Activated B cell treated with CpG ODN at 0.5 μM for 24 hours (primary cell): Measurements from ENCODE around the gene LDLRAD4. TPM values are rescaled to one million over a fixed set of nuclear protein-coding genes. Genes with fewer than 3 reads are reported as not detected.
A peak's percentile ranks its signal among the peaks of the same experiment; 100 is the strongest.

Source experiments
- ATAC-seq: fragments of 200-7000 bp; cut with Tn5 transposase; one replicate; pipeline ENCODE4 v1.10.0; 2021; ENCODE audit warnings: low read depth, mild to moderate bottlenecking, moderate library complexity
- CTCF ChIA-PET: fragments of 350-600 bp; sonication (Branson Sonifier 250); formaldehyde crosslinking; loops from one replicate; lab custom pipeline; 2021; ENCODE audit warnings: antibody characterized with exemption; lab: Charles Lee
- POLR2A ChIA-PET: fragments of 350-600 bp; sonication (Branson Sonifier 250); formaldehyde crosslinking; loops from one replicate; lab custom pipeline; 2021; ENCODE audit warnings: antibody characterized with exemption; lab: Charles Lee
- DNase-seq: peaks from one replicate; pipeline ENCODE4 v3.0.0; 2022
- H3K27ac Mint-ChIP-seq: one replicate; pipeline ENCODE4 v1.8.0; 2020; ENCODE audit warnings: mixed read lengths
- H3K27me3 Mint-ChIP-seq: one replicate; pipeline ENCODE4 v1.8.0; 2021; ENCODE audit warnings: mixed read lengths
- H3K36me3 Mint-ChIP-seq: one replicate; pipeline ENCODE4 v1.8.0; 2021; ENCODE audit warnings: low read depth, mixed read lengths
- H3K4me1 Mint-ChIP-seq: one replicate; pipeline ENCODE4 v1.8.0; 2021; ENCODE audit warnings: mixed read lengths
- H3K4me3 Mint-ChIP-seq: one replicate; pipeline ENCODE4 v1.8.0; 2020; ENCODE audit warnings: mild to moderate bottlenecking, mixed read lengths
- H3K9me3 Mint-ChIP-seq: one replicate; pipeline ENCODE4 v1.8.0; 2020; ENCODE audit warnings: mixed read lengths
- intact Hi-C: fragments of 100-400 bp; cut with micrococcal nuclease; formaldehyde crosslinking; loops from one replicate; pipeline ENCODE4 v1.15.1; 2024
- total RNA-seq: library from RNA; stranded (reverse); gene quantifications from 2 replicates; pipeline ENCODE4 v1.2.3, GENCODE V29; 2022
- TF ChIP-seq, protein P1 (sequence below): fragments of 200-600 bp; IDR thresholded peaks from one replicate; pipeline ENCODE4 v1.8.0; 2022; ENCODE audit warnings: antibody characterized with exemption, mild to moderate bottlenecking

LDLRAD4 gene
- total RNA-seq, 1 donor from 2014 or later, result 66.9 TPM

GRCh38 chr18:13480571-13481255, 262.2 kb downstream of the LDLRAD4 start:
- no peaks in the 10 kb centered on the region for H3K27me3 Mint-ChIP-seq
- intact Hi-C loops, result no loop called here
- no peak overlapping the region for H3K4me3 Mint-ChIP-seq
- DNase-seq (no peak), ATAC-seq (no peak)
- H3K4me1 Mint-ChIP-seq, result peaks cover 36% of the 10 kb centered on the region
- POLR2A ChIA-PET, result no interaction called here
- H3K36me3 Mint-ChIP-seq, result peaks cover 15% of the 10 kb centered on the region
- TF ChIP-seq, protein P1, sequence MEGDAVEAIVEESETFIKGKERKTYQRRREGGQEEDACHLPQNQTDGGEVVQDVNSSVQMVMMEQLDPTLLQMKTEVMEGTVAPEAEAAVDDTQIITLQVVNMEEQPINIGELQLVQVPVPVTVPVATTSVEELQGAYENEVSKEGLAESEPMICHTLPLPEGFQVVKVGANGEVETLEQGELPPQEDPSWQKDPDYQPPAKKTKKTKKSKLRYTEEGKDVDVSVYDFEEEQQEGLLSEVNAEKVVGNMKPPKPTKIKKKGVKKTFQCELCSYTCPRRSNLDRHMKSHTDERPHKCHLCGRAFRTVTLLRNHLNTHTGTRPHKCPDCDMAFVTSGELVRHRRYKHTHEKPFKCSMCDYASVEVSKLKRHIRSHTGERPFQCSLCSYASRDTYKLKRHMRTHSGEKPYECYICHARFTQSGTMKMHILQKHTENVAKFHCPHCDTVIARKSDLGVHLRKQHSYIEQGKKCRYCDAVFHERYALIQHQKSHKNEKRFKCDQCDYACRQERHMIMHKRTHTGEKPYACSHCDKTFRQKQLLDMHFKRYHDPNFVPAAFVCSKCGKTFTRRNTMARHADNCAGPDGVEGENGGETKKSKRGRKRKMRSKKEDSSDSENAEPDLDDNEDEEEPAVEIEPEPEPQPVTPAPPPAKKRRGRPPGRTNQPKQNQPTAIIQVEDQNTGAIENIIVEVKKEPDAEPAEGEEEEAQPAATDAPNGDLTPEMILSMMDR, result no peak
- CTCF ChIA-PET, result no interaction called here
- no peaks in the 10 kb centered on the region for H3K9me3 Mint-ChIP-seq
- H3K27ac Mint-ChIP-seq, result no peak overlapping the region

DNA sequence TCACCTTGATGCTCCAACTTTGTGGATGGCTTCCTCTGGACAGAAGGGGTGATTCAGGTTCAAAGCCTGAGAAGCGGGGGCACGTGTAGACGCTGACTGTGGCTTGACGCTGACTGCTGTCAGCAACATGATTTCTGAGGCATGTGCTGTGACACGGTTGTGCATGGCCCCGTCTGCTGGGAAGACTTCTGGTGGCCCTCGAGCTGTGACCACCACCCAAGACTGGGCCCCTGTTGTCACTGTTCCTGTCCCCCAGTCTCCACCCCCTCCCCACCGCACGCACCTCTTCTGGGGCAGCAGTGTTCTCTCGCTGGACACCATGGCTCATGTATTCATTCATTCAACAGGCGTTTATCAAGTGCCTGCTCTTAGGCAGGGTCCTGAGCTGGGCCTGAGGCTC, 262.8 kb downstream of the LDLRAD4 start:
- ATAC-seq (no peak), DNase-seq (no peak)
- intact Hi-C loops, result no loop called here
- Mint-ChIP-seq H3K9me3 (no peaks in the 10 kb centered on the region), H3K36me3 (peaks cover 15% of the 10 kb centered on the region), H3K4me3 (no peak overlapping the region), H3K27ac (peak overlapping the region; percentile 84), H3K4me1 (peaks cover 36% of the 10 kb centered on the region), H3K27me3 (no peaks in the 10 kb centered on the region)
- POLR2A ChIA-PET, result no interaction called here
- TF ChIP-seq, protein P1, result no peak
- CTCF ChIA-PET, result no interaction called here

- ATAC-seq (peak; percentile 92), DNase-seq (no peak)
- peaks cover 17% of the 10 kb centered on the region for H3K36me3 Mint-ChIP-seq
- POLR2A ChIA-PET, result interaction anchor here (0.8 to 1.8 kb wide), 4 partner anchors 19 to 599 kb away, joined by 3 to 7 read pairs (median 5); no protein-coding TSS in a partner anchor
- peaks cover 36% of the 10 kb centered on the region for H3K4me1 Mint-ChIP-seq
- H3K27me3 Mint-ChIP-seq, result no peaks in the 10 kb centered on the region
- no peaks in the 10 kb centered on the region for H3K9me3 Mint-ChIP-seq
- CTCF ChIA-PET, result no interaction called here
- peak overlapping the region; percentile 75 for H3K4me3 Mint-ChIP-seq
- intact Hi-C loops, result loop anchor here (1.0 to 2.0 kb wide), 2 partner anchors 17 to 76 kb away; no protein-coding TSS in a partner anchor
- H3K27ac Mint-ChIP-seq, result peak overlapping the region; percentile 84
- TF ChIP-seq, protein P1, result no peak
Observed at GRCh38 chr18:13481820-13482617, 263.5 kb downstream of the LDLRAD4 start.

GRCh38 chr18:13482618-13482945, 264.0 kb downstream of the LDLRAD4 start:
- TF ChIP-seq, protein P1, result no peak
- peaks cover 16% of the 10 kb centered on the region for H3K36me3 Mint-ChIP-seq
- peaks cover 36% of the 10 kb centered on the region for H3K4me1 Mint-ChIP-seq
- no peak for ATAC-seq
- CTCF ChIA-PET, result no interaction called here
- no peak for DNase-seq
- H3K27me3 Mint-ChIP-seq, result no peaks in the 10 kb centered on the region
- POLR2A ChIA-PET, result interaction anchor here (0.8 to 1.8 kb wide), 4 partner anchors 18 to 599 kb away, joined by 3 to 7 read pairs (median 5); no protein-coding TSS in a partner anchor
- H3K27ac Mint-ChIP-seq, result peak overlapping the region; percentile 84
- intact Hi-C loops, result loop anchor here (1.0 to 2.0 kb wide), 2 partner anchors 18 to 76 kb away; no protein-coding TSS in a partner anchor
- peak overlapping the region; percentile 75 for H3K4me3 Mint-ChIP-seq
- no peaks in the 10 kb centered on the region for H3K9me3 Mint-ChIP-seq
